HCT116 (cell line): ENCODE measurements around the gene GCN1. TPM values are rescaled to one million over a fixed set of nuclear protein-coding genes. Genes with fewer than 3 reads are reported as not detected.

Experiments used
- ATAC-seq: fragments of 200-7000 bp; cut with Tn5 transposase; 2 replicates; pipeline ENCODE4 v1.9.1; 2020; ENCODE audit warnings: mild to moderate bottlenecking, moderate library complexity
- BruUV-seq: library from RNA; stranded (reverse); fragments of 400-500 nt; replicated peaks from 2 replicates; lab custom pipeline; 2021; lab: Mats Ljungman, UMichigan
- CTCF ChIA-PET: fragments of 300-600 bp; sonication (Branson Sonifier 250); formaldehyde crosslinking; loops from one replicate; lab custom pipeline; 2021; ENCODE audit warnings: antibody characterized with exemption; lab: Charles Lee
- POLR2A ChIA-PET: fragments of 300-600, 350-600 bp; sonication (Branson Sonifier 250); formaldehyde crosslinking; loops from one replicate; lab custom pipeline; 2021; ENCODE audit warnings: antibody characterized with exemption; lab: Charles Lee
- RAD21 ChIA-PET, 2 experiments: fragments of 300-600 bp; sonication (Branson Sonifier 250); formaldehyde crosslinking; loops; one replicate each; lab custom pipeline; 2023; ENCODE audit warnings: low total read pairs in 2 of 2; ENCODE audit not compliant: uncharacterized antibody in 2 of 2, unreplicated experiment in 2 of 2, low non-redundant PET in 1 of 2; lab: Charles Lee
- DNase-seq: peaks from one replicate; pipeline ENCODE4 v3.0.0-alpha.2; 2010; ENCODE audit warnings: low read depth, low spot score
- H2AFZ ChIP-seq: fragments of 200-600 bp; shearing (Covaris generic), sonication (generic); 2 replicates; pipeline ENCODE4 v1.6.1; 2017; ENCODE audit warnings: low read depth, mixed run types, mixed read lengths, antibody characterized with exemption, low read length; ENCODE audit not compliant: poor library complexity, severe bottlenecking
- H3K27ac ChIP-seq: 2 replicates; pipeline ENCODE4 v1.5.1; 2012; ENCODE audit warnings: low read depth, low read length
- H3K27me3 ChIP-seq: fragments of 200-600 bp; sonication (generic); 2 replicates; pipeline ENCODE4 v1.6.1; 2016; ENCODE audit warnings: mixed run types, low read length, mixed read lengths; ENCODE audit not compliant: insufficient read depth
- H3K36me3 ChIP-seq, 2 experiments: fragments of 200-500 bp in 1 of 2; fragments of 200-600 bp in 1 of 2; sonication (Bioruptor generic) in 1 of 2; sonication (generic) in 1 of 2; 2 replicates each; pipeline versions ENCODE4 v1.5.1 to v1.6.1; 2014 to 2016; ENCODE audit warnings: low read length in 2 of 2, inconsistent platforms in 1 of 2, mixed read lengths in 1 of 2, mixed run types in 1 of 2; ENCODE audit not compliant: insufficient read depth in 2 of 2, control insufficient read depth in 1 of 2
- H3K4me1 ChIP-seq, 2 experiments: fragments of 200-600 bp in 1 of 2; sonication (generic) in 1 of 2; 2 replicates each; pipeline versions ENCODE4 v1.5.1 to v1.6.1; 2012 to 2017; ENCODE audit warnings: low read length in 2 of 2, inconsistent platforms in 1 of 2, mild to moderate bottlenecking in 1 of 2, mixed read lengths in 1 of 2, mixed run types in 1 of 2, moderate library complexity in 1 of 2; ENCODE audit not compliant: insufficient read depth in 2 of 2, control insufficient read depth in 1 of 2
- H3K4me2 ChIP-seq: fragments of 200-600 bp; sonication (generic); 2 replicates; pipeline ENCODE4 v1.6.1; 2017; ENCODE audit warnings: mixed run types, low read length, mixed read lengths
- H3K4me3 ChIP-seq, 2 experiments: fragments of 200-600 bp in 1 of 2; sonication (generic) in 1 of 2; replicated peaks in 1 of 2; 2 replicates each; pipeline ENCODE4 v1.5.1; 2011 to 2016; ENCODE audit warnings: low read length in 2 of 2, control low read depth in 1 of 2, low read depth in 1 of 2, mild to moderate bottlenecking in 1 of 2, mixed read lengths in 1 of 2, mixed run types in 1 of 2
- H3K79me2 ChIP-seq: fragments of 200-600 bp; sonication (generic); 2 replicates; pipeline ENCODE4 v1.6.1; 2017; ENCODE audit warnings: mild to moderate bottlenecking, mixed run types, low read length, moderate library complexity, mixed read lengths; ENCODE audit not compliant: insufficient read depth
- H3K9ac ChIP-seq: fragments of 200-600 bp; sonication (generic); 2 replicates; pipeline ENCODE4 v1.6.1; 2016; ENCODE audit warnings: low read length, mixed read lengths
- H3K9me2 ChIP-seq: fragments of 200-600 bp; sonication (generic), shearing (Covaris generic); 2 replicates; pipeline ENCODE4 v1.6.1; 2017; ENCODE audit warnings: mixed run types, mild to moderate bottlenecking, moderate library complexity; ENCODE audit not compliant: insufficient read depth
- H3K9me3 ChIP-seq, 2 experiments: fragments of 200-500 bp in 1 of 2; fragments of 200-600 bp in 1 of 2; sonication (Bioruptor generic) in 1 of 2; sonication (generic) in 1 of 2; 2 replicates each; pipeline ENCODE4 v1.6.1; 2014 to 2017; ENCODE audit warnings: low read length in 2 of 2, mixed read lengths in 2 of 2, inconsistent platforms in 1 of 2, low read depth in 1 of 2, mild to moderate bottlenecking in 1 of 2, mixed run types in 1 of 2, moderate library complexity in 1 of 2; ENCODE audit not compliant: control insufficient read depth in 1 of 2, insufficient read depth in 1 of 2
- H4K20me1 ChIP-seq: fragments of 200-600 bp; sonication (generic), shearing (Covaris generic); 2 replicates; pipeline ENCODE4 v1.6.1; 2017; ENCODE audit warnings: mixed run types, mild to moderate bottlenecking, moderate library complexity; ENCODE audit not compliant: insufficient read depth
- CBX3 ChIP-seq: IDR thresholded peaks from 2 replicates; pipeline ENCODE4 v1.6.1; 2012; ENCODE audit warnings: low read depth
- CEBPB ChIP-seq: IDR thresholded peaks from 2 replicates; pipeline ENCODE4 v1.6.1; 2012; ENCODE audit warnings: low read depth
- EGR1 ChIP-seq: IDR thresholded peaks from 2 replicates; pipeline ENCODE4 v1.6.1; 2012; ENCODE audit warnings: low read depth
- ELF1 ChIP-seq: IDR thresholded peaks from 2 replicates; pipeline ENCODE4 v1.6.1; 2012; ENCODE audit warnings: low read depth, borderline replicate concordance
- EZH2 ChIP-seq: fragments of 200-600 bp; sonication (generic); IDR thresholded peaks from 2 replicates; pipeline ENCODE4 v1.6.1; 2017; ENCODE audit warnings: antibody characterized with exemption, mixed run types
- FOSL1 ChIP-seq: IDR thresholded peaks from 2 replicates; pipeline ENCODE4 v1.6.1; 2012; ENCODE audit warnings: low read depth
- JUND ChIP-seq: IDR thresholded peaks from 2 replicates; pipeline ENCODE4 v1.6.1; 2012
- POLR2A ChIP-seq: IDR thresholded peaks from 2 replicates; pipeline ENCODE4 v1.7.0; 2011; ENCODE audit warnings: borderline replicate concordance; ENCODE audit not compliant: insufficient read depth, insufficient read length; ENCODE audit errors: extremely low read depth
- SP1 ChIP-seq: IDR thresholded peaks from 2 replicates; pipeline ENCODE4 v1.6.1; 2012; ENCODE audit warnings: low read depth
- SRF ChIP-seq: IDR thresholded peaks from 2 replicates; pipeline ENCODE4 v1.6.1; 2012; ENCODE audit warnings: low read depth
- TCF7L2 ChIP-seq: IDR thresholded peaks from 2 replicates; pipeline ENCODE4 v1.7.0; 2011; ENCODE audit warnings: borderline replicate concordance, inconsistent platforms; ENCODE audit not compliant: insufficient read depth, insufficient read length; ENCODE audit errors: extremely low read depth
- YY1 ChIP-seq: IDR thresholded peaks from 2 replicates; pipeline ENCODE4 v1.6.1; 2011; ENCODE audit warnings: low read length, low read depth, moderate library complexity, mild to moderate bottlenecking; ENCODE audit not compliant: insufficient replicate concordance; ENCODE audit errors: extremely low read depth
- ZFX ChIP-seq: fragments of 450-650 bp; IDR thresholded peaks from 2 replicates; pipeline ENCODE4 v1.6.1; 2017
- ZNF274 ChIP-seq: fragments of 200-500 bp; sonication (Bioruptor generic); IDR thresholded peaks from 2 replicates; pipeline ENCODE4 v1.6.1; 2014; ENCODE audit warnings: mild to moderate bottlenecking, low read depth, low read length, inconsistent platforms
- intact Hi-C: fragments of 100-400 bp; cut with micrococcal nuclease; formaldehyde crosslinking; loops from 2 replicates; pipeline ENCODE4 v1.10.0; 2022
- total RNA-seq: library from RNA; stranded (reverse); gene quantifications from one replicate; pipeline ENCODE4 v1.2.1, GENCODE V29; 2021; ENCODE audit not compliant: unreplicated experiment
- TF ChIP-seq, protein P1 (sequence below): IDR thresholded peaks from 2 replicates; pipeline ENCODE4 v1.6.1; 2012
- TF ChIP-seq, protein P2 (sequence below), 3 experiments: fragments of 200-600 bp in 1 of 3; sonication (generic) in 1 of 3; IDR thresholded peaks in 2 of 3; conservative IDR thresholded peaks in 1 of 3; 2 replicates each; pipeline ENCODE4 v1.5.1; 2012 to 2017; ENCODE audit warnings: low read depth in 2 of 3, low read length in 2 of 3, antibody characterized with exemption in 1 of 3, borderline replicate concordance in 1 of 3, control low read depth in 1 of 3, mild to moderate bottlenecking in 1 of 3, mixed read lengths in 1 of 3, mixed run types in 1 of 3, moderate library complexity in 1 of 3; ENCODE audit not compliant: insufficient read depth in 1 of 3
- TF ChIP-seq, protein P3 (sequence below): IDR thresholded peaks from 2 replicates; pipeline ENCODE4 v1.6.1; 2012
- TF ChIP-seq, protein P4 (sequence below): IDR thresholded peaks from 2 replicates; pipeline ENCODE4 v1.6.1; 2011; ENCODE audit warnings: mild to moderate bottlenecking, low read length, moderate library complexity; ENCODE audit not compliant: insufficient replicate concordance; ENCODE audit errors: extremely low read depth

The GCN1 gene
- total RNA-seq, 1 experiment from 2014 or later = 184 TPM

DNA sequence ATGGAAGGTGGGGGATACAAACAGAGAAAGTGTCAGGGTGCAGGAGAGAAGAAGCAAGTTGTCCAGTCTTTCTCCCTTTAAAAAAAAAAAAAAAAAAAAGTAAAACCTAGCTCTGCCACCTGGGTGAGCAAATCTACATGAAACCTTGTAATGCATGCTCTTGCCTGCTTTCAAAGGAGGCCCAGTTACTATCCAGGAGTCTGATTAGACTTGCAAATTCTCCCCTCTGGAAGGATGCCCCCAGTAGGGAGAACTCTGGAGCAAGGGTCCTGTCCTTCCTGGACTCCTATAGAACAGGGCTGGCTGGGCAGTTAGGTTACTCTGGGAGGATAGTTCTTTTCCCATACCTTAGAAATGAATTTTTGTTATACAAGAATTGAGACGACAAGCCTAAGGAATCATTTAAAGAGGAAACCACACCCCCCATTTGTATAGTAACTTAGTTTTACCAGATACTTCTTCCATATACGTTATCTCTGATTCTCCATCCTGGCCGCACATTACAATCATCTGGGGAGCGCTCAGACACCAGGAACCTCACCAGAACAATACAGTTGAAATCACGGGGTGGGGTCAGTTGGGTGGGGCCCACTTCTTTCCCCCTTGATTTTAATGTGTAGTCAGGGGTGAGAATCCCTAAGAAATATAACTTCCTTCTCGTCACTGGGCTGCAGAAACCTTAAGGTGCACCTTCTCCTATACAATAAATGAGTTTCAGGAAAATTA lies 108.4 kb downstream of the GCN1 start (continued):
- TF ChIP-seq SRF = no peak
- TF ChIP-seq POLR2A = no peak
- no peak for TF ChIP-seq CEBPB
- TF ChIP-seq, all 23 proteins: peak for 0

DNA sequence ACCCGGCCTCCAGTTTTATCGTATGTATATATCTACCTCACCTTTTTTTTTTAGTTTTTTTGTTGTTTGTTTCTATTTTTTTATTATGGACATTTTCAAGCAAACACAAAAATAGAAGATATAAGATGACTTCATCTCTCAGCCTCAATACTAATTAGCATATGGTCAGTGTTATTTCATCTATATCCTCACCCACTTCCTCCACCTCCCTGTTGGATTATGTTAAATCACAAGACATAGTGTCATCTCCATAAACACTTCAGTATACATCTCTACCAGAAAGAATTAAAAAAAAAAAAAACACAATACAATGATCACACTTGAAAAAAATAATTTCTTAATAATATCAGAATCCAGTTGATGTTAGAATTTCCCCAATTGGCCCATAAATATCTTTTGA lies 112.9 kb downstream of the GCN1 start:
- ATAC-seq = no peak
- no peak overlapping the region for H3K4me2 ChIP-seq
- no peaks in the 10 kb centered on the region for H4K20me1 ChIP-seq
- no peak for DNase-seq
- no peaks in the 10 kb centered on the region for H3K9me3 ChIP-seq
- intact Hi-C loops = no loop called here
- no peak overlapping the region for H3K4me3 ChIP-seq
- H3K79me2 ChIP-seq = no peaks in the 10 kb centered on the region
- H3K9me2 ChIP-seq = no peaks in the 10 kb centered on the region
- RAD21 ChIA-PET = interaction anchor here in 1 of 2 experiments (0.7 kb wide), 1 partner anchor 107 kb away, joined by 3 read pairs; no protein-coding TSS in a partner anchor
- POLR2A ChIA-PET = interaction anchor here (0.7 kb wide), 1 partner anchor 155 kb away, joined by 3 read pairs; no protein-coding TSS in a partner anchor
- BruUV-seq = no TSS peak
- H3K9ac ChIP-seq = no peak overlapping the region
- H3K27me3 ChIP-seq = no peaks in the 10 kb centered on the region
- H2AFZ ChIP-seq = no peak overlapping the region
- H3K27ac ChIP-seq = no peak overlapping the region
- no peaks in the 10 kb centered on the region for H3K36me3 ChIP-seq
- peaks cover 25 to 31% of the 10 kb centered on the region in 2 experiments for H3K4me1 ChIP-seq
- CTCF ChIA-PET = no interaction called here
- no peak for TF ChIP-seq FOSL1
- no peak for TF ChIP-seq ZFX
- TF ChIP-seq, protein P1, sequence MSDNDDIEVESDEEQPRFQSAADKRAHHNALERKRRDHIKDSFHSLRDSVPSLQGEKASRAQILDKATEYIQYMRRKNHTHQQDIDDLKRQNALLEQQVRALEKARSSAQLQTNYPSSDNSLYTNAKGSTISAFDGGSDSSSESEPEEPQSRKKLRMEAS = no peak
- TF ChIP-seq CBX3 = no peak
- TF ChIP-seq, protein P2, sequence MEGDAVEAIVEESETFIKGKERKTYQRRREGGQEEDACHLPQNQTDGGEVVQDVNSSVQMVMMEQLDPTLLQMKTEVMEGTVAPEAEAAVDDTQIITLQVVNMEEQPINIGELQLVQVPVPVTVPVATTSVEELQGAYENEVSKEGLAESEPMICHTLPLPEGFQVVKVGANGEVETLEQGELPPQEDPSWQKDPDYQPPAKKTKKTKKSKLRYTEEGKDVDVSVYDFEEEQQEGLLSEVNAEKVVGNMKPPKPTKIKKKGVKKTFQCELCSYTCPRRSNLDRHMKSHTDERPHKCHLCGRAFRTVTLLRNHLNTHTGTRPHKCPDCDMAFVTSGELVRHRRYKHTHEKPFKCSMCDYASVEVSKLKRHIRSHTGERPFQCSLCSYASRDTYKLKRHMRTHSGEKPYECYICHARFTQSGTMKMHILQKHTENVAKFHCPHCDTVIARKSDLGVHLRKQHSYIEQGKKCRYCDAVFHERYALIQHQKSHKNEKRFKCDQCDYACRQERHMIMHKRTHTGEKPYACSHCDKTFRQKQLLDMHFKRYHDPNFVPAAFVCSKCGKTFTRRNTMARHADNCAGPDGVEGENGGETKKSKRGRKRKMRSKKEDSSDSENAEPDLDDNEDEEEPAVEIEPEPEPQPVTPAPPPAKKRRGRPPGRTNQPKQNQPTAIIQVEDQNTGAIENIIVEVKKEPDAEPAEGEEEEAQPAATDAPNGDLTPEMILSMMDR (IDR thresholded peaks at IDR 0.05 in 2 of 3, conservative IDR thresholded peaks at IDR 0.05 in 1 of 3; ENCODE audit: borderline replicate concordance in 1 of 3, insufficient read depth in 1 of 3, low read depth in 2 of 3, low read length in 2 of 3) = no peak
- TF ChIP-seq, protein P3, sequence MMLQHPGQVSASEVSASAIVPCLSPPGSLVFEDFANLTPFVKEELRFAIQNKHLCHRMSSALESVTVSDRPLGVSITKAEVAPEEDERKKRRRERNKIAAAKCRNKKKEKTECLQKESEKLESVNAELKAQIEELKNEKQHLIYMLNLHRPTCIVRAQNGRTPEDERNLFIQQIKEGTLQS = no peak
- TF ChIP-seq EZH2 = no peak
- no peak for TF ChIP-seq EGR1
- no peak for TF ChIP-seq ELF1
- TF ChIP-seq JUND = no peak
- no peak for TF ChIP-seq TCF7L2
- TF ChIP-seq, protein P4, sequence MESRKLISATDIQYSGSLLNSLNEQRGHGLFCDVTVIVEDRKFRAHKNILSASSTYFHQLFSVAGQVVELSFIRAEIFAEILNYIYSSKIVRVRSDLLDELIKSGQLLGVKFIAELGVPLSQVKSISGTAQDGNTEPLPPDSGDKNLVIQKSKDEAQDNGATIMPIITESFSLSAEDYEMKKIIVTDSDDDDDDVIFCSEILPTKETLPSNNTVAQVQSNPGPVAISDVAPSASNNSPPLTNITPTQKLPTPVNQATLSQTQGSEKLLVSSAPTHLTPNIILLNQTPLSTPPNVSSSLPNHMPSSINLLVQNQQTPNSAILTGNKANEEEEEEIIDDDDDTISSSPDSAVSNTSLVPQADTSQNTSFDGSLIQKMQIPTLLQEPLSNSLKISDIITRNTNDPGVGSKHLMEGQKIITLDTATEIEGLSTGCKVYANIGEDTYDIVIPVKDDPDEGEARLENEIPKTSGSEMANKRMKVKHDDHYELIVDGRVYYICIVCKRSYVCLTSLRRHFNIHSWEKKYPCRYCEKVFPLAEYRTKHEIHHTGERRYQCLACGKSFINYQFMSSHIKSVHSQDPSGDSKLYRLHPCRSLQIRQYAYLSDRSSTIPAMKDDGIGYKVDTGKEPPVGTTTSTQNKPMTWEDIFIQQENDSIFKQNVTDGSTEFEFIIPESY = no peak
- TF ChIP-seq YY1 = no peak
- no peak for TF ChIP-seq CEBPB
- no peak for TF ChIP-seq SP1
- no peak for TF ChIP-seq ZNF274
- no peak for TF ChIP-seq SRF
